ENCODE data around the gene TFAM. TPM values are rescaled to one million over a fixed set of nuclear protein-coding genes. Genes with fewer than 3 reads are reported as not detected.

TFAM gene
- total and polyA plus RNA-seq, 2 of the 8 experiments (the other 6 are each of a cell fraction or from before 2014, with no cell fraction given), result 29.3 to 97.3 TPM

DNA sequence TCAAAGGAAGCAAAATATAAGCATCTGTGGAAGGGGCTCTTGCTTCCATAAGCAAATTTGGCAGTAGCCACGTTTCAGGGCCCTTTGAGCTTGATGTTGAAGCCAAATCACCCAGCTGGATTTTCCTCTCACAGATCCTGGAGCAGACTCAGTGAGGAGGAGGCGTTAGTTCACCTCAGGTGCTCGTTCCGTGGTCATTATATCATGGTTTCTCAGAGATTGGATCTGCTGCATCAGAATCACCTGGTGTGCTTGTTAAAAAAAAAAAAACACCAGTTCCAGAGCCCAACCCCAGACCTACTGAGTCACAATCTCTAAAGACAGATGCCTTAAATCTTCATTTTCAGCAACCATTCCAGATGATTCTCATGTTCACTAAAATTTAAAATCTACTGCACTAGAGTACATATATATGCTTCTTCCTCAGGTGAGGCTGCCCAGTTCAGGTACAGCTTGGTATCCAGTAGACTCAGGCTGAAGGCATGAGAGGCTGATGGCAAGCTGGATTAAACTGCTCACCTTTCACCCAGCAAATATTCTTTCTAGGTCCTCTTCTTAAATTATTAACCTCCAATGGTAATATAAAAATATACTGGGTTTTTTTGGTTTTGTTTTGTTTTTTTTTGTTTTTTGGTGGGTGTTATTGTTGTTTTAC, 24.9 kb downstream of the TFAM start:
- H3K9ac ChIP-seq (replicated peaks in 1 of 4; ENCODE audit: extremely low read depth in 1 of 4, low read depth in 3 of 4, low read length in 3 of 4), result no peak overlapping the region
- H4K5ac ChIP-seq (ENCODE audit: insufficient read length, low read depth, low read length), result no peak overlapping the region
- H4K20me1 ChIP-seq (replicated peaks in 1 of 2; ENCODE audit: control insufficient read depth in 1 of 2, insufficient read depth in 2 of 2, low read length in 2 of 2), result no peaks in the 10 kb centered on the region
- peaks cover 0 to 6% (median 0%) of the 10 kb centered on the region in 4 experiments; a peak in 2 of 7 replicates for H3K4me1 ChIP-seq (replicated peaks in 1 of 4; ENCODE audit: control insufficient read depth in 3 of 4, insufficient read depth in 4 of 4, low read length in 3 of 4)
- H3K79me1 ChIP-seq (ENCODE audit: low read depth, low read length), result no peaks in the 10 kb centered on the region
- H3K27ac ChIP-seq (ENCODE audit: low read depth, low read length), result no peak overlapping the region
- H3K36me3 ChIP-seq (ENCODE audit: control insufficient read depth in 2 of 4, insufficient read depth in 4 of 4, low read length in 3 of 4), result no peaks in the 10 kb centered on the region
- no peak overlapping the region for H3K14ac ChIP-seq (ENCODE audit: insufficient read length)
- H2BK20ac ChIP-seq (ENCODE audit: low read length), result no peak overlapping the region
- H3K4me2 ChIP-seq (ENCODE audit: insufficient read depth in 1 of 2, low read depth in 2 of 2, low read length in 2 of 2), result no peak overlapping the region
- no peak overlapping the region for H2AK5ac ChIP-seq (ENCODE audit: low read depth, low read length)
- no peak overlapping the region for H2BK5ac ChIP-seq (ENCODE audit: low read depth, low read length)
- H3K27me3 ChIP-seq (replicated peaks in 1 of 4; ENCODE audit: control insufficient read depth in 3 of 4, extremely low read depth in 1 of 4, insufficient read depth in 3 of 4, low read length in 3 of 4), result no peaks in the 10 kb centered on the region
- H3K9me3 ChIP-seq (ENCODE audit: insufficient read depth in 2 of 2, low read depth in 1 of 2, low read length in 1 of 2), result no peaks in the 10 kb centered on the region
- no peak overlapping the region for H3K4me3 ChIP-seq (ENCODE audit: extremely low read depth in 1 of 4, insufficient read depth in 2 of 4, low read depth in 3 of 4, low read length in 4 of 4)
- no peaks in the 10 kb centered on the region for H3K79me2 ChIP-seq (ENCODE audit: control insufficient read depth in 1 of 2, insufficient read depth in 2 of 2, low read length in 2 of 2)
- no peak overlapping the region for H4K91ac ChIP-seq (replicated peaks; ENCODE audit: insufficient read length, low read length)
- POLR2A ChIA-PET (ENCODE audit: partially characterized antibody), result no interaction called here
- no peak overlapping the region for H3K56ac ChIP-seq (replicated peaks; ENCODE audit: insufficient read length, low read depth, low read length)
- WGBS, 2 experiments (ENCODE audit: extremely low coverage in 1 of 2, insufficient coverage in 1 of 2, insufficient read length in 1 of 2, insufficient replicate concordance in 2 of 2, low coverage in 1 of 2, low lambda C conversion rate in 2 of 2, missing lambda C conversion rate in 1 of 2), result 68% methylated on average over 4 of the region's 4 CpGs; no CpG with 5 or more reads in 1 of the 2 experiments
- no peak overlapping the region for H3K4ac ChIP-seq (replicated peaks; ENCODE audit: insufficient read length, low read depth, low read length)
- H4K8ac ChIP-seq (ENCODE audit: extremely low read depth, insufficient read depth, low read length), result no peak overlapping the region
- H2BK120ac ChIP-seq (replicated peaks; ENCODE audit: low read depth, low read length), result no peak overlapping the region
- FAIRE-seq (no peak), DNase-seq (ENCODE audit: low read depth in 1 of 2, low spot score in 2 of 2) (no peak)
- H2BK12ac ChIP-seq (ENCODE audit: low read depth, low read length), result no peak overlapping the region
- no peak overlapping the region for H2BK15ac ChIP-seq (ENCODE audit: low read length)
- no peak overlapping the region for H3K23ac ChIP-seq (ENCODE audit: insufficient read length)
- TF ChIP-seq ASH2L (IDR thresholded peaks at IDR 0.05; ENCODE audit: low read length), result no peak
- no peak for TF ChIP-seq CTBP2 (IDR thresholded peaks at IDR 0.05; ENCODE audit: borderline replicate concordance, insufficient read depth, insufficient read length, low read length)
- TF ChIP-seq SRF (IDR thresholded peaks at IDR 0.05; ENCODE audit: low read depth, low read length), result no peak
- TF ChIP-seq JUND (IDR thresholded peaks at IDR 0.05; ENCODE audit: low read length), result no peak
- no peak for TF ChIP-seq POLR2A (IDR thresholded peaks at IDR 0.05; ENCODE audit: control extremely low read depth in 1 of 2, low read depth in 2 of 2, low read length in 2 of 2)
- no peak for TF ChIP-seq CHD2 (IDR thresholded peaks at IDR 0.05; ENCODE audit: low read length)
- TF ChIP-seq, protein P1, sequence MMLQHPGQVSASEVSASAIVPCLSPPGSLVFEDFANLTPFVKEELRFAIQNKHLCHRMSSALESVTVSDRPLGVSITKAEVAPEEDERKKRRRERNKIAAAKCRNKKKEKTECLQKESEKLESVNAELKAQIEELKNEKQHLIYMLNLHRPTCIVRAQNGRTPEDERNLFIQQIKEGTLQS (IDR thresholded peaks at IDR 0.05; ENCODE audit: insufficient read depth, low read depth, low read length), result no peak
- TF ChIP-seq, protein P2, sequence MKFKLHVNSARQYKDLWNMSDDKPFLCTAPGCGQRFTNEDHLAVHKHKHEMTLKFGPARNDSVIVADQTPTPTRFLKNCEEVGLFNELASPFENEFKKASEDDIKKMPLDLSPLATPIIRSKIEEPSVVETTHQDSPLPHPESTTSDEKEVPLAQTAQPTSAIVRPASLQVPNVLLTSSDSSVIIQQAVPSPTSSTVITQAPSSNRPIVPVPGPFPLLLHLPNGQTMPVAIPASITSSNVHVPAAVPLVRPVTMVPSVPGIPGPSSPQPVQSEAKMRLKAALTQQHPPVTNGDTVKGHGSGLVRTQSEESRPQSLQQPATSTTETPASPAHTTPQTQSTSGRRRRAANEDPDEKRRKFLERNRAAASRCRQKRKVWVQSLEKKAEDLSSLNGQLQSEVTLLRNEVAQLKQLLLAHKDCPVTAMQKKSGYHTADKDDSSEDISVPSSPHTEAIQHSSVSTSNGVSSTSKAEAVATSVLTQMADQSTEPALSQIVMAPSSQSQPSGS (IDR thresholded peaks at IDR 0.05; ENCODE audit: low read length), result no peak
- TF ChIP-seq EZH2 (IDR thresholded peaks at IDR 0.05; ENCODE audit: low read depth, low read length, severe bottlenecking), result no peak
- no peak for TF ChIP-seq SP1 (IDR thresholded peaks at IDR 0.05; ENCODE audit: low read depth, low read length)
- no peak for TF ChIP-seq SIRT6 (IDR thresholded peaks at IDR 0.05; ENCODE audit: low read length)
- TF ChIP-seq SIX5 (IDR thresholded peaks at IDR 0.05; ENCODE audit: low read depth, low read length), result no peak
- no peak overlapping the region for H3K18ac ChIP-seq (ENCODE audit: extremely low read depth, low read length)
- H2AFZ ChIP-seq (ENCODE audit: low read length), result no peak overlapping the region
- CTCF ChIA-PET (ENCODE audit: partially characterized antibody), result interaction anchor here (0.6 kb wide), 1 partner anchor 417 kb away, joined by 3 read pairs; no protein-coding TSS in a partner anchor
- H3K23me2 ChIP-seq (ENCODE audit: low read depth, low read length), result no peaks in the 10 kb centered on the region

Data from H1 (cell line).